Mesothelial cell of epicardium (in vitro differentiated cells): Measurements from ENCODE around the gene LMOD1. TPM values are rescaled to one million over a fixed set of nuclear protein-coding genes. Genes with fewer than 3 reads are reported as not detected.

Source experiments
- DNase-seq, 2 experiments: peaks; one replicate each; pipeline ENCODE4 v3.0.0; 2021; ENCODE audit warnings: low spot score in 2 of 2; ENCODE audit not compliant: unreplicated experiment in 2 of 2
- H3K27ac Mint-ChIP-seq: 2 replicates; pipeline ENCODE4 v1.8.0; 2021; ENCODE audit warnings: mixed read lengths
- H3K27me3 Mint-ChIP-seq: 2 replicates; pipeline ENCODE4 v1.8.0; 2021; ENCODE audit warnings: low read depth, mixed read lengths
- H3K36me3 Mint-ChIP-seq: 2 replicates; pipeline ENCODE4 v1.8.0; 2021; ENCODE audit warnings: mixed read lengths
- H3K4me1 Mint-ChIP-seq: 2 replicates; pipeline ENCODE4 v1.8.0; 2021; ENCODE audit warnings: mixed read lengths
- H3K4me3 Mint-ChIP-seq: 2 replicates; pipeline ENCODE4 v1.8.0; 2021; ENCODE audit warnings: mild to moderate bottlenecking, moderate library complexity, mixed read lengths
- H3K9me3 Mint-ChIP-seq: 2 replicates; pipeline ENCODE4 v1.8.0; 2021; ENCODE audit warnings: mixed read lengths
- CTCF ChIP-seq: fragments of 200-600 bp; sonication (generic); IDR thresholded peaks from one replicate; pipeline ENCODE4 v1.5.0; 2021; ENCODE audit warnings: antibody characterized with exemption; ENCODE audit not compliant: unreplicated experiment
- total RNA-seq: library from RNA; stranded (reverse); gene quantifications from 3 replicates; pipeline ENCODE4 v1.2.1, GENCODE V29; 2021

Gene LMOD1
- total RNA-seq, 1 donor from 2014 or later: 5.4 TPM

DNA sequence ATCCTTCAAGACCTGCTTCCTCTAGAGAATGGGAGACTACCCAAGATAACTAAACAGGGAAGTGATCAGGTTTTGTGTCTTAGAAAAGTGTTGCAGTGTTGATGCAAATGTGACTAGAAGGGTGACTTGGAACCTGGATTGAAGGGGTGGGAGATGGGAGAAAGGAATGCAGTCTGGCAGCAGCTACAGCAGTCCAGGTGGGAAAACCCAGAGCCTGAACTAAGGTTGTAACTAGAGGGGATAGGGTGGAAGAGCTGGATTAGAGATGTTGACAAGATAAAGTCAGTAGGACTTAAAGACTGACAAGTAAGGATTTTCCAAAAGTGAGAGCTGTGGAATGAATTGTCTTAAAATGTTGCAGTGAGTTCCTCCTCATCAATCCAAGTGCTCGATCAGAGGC lies 64.7 kb downstream of the LMOD1 start:
- Mint-ChIP-seq H3K27ac (no peak overlapping the region), H3K27me3 (peaks cover 1% of the 10 kb centered on the region), H3K4me1 (peaks cover 22% of the 10 kb centered on the region), H3K9me3 (no peaks in the 10 kb centered on the region), H3K36me3 (peaks cover 4% of the 10 kb centered on the region), H3K4me3 (no peak overlapping the region)
- no peak for TF ChIP-seq CTCF
- DNase-seq: no peak

DNA sequence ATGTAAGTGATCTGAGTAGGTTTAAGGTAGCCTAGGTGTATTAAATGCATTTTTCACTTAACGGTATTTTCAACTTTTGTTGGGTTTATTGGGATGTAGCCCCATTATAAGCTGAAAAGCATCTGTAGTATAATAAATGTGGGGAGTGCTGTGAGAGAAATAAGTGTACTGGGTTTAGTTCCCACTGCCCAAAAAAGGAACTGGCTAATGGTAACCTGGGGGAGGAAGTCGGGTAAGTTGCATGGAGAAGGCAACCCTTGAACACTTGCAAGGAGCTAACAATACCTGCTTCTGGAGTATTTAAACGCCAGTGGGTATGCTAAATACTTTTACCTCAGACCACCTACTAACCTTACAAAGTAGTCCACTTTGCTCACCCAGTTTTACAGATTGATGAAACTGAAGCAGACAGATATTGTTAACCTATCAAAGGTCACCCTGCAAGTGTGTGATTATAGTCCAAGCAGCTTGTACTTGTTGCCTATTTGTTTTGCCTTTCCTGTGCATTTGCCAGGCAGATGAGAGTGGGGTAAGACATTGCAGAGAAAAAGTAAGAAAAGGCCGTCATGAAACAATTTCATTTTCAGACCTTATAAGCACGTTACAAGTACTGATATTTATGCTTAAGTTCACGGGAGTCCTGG lies 65.3 kb downstream of the LMOD1 start:
- Mint-ChIP-seq H3K4me1 (peaks cover 22% of the 10 kb centered on the region), H3K27me3 (no peaks in the 10 kb centered on the region), H3K9me3 (no peaks in the 10 kb centered on the region), H3K4me3 (no peak overlapping the region), H3K27ac (no peak overlapping the region), H3K36me3 (peaks cover 6% of the 10 kb centered on the region)
- DNase-seq: peak in 1 of 2 experiments; percentile 13
- no peak for TF ChIP-seq CTCF

GRCh38 chr1:201877877-201878401 lies 68.4 kb downstream of the LMOD1 start:
- DNase-seq: no peak
- Mint-ChIP-seq H3K36me3 (peaks cover 21% of the 10 kb centered on the region), H3K27me3 (no peaks in the 10 kb centered on the region), H3K4me1 (peaks cover 20% of the 10 kb centered on the region), H3K9me3 (no peaks in the 10 kb centered on the region), H3K4me3 (no peak overlapping the region), H3K27ac (peak overlapping the region; percentile 79)
- peak; percentile 53 for TF ChIP-seq CTCF

DNA sequence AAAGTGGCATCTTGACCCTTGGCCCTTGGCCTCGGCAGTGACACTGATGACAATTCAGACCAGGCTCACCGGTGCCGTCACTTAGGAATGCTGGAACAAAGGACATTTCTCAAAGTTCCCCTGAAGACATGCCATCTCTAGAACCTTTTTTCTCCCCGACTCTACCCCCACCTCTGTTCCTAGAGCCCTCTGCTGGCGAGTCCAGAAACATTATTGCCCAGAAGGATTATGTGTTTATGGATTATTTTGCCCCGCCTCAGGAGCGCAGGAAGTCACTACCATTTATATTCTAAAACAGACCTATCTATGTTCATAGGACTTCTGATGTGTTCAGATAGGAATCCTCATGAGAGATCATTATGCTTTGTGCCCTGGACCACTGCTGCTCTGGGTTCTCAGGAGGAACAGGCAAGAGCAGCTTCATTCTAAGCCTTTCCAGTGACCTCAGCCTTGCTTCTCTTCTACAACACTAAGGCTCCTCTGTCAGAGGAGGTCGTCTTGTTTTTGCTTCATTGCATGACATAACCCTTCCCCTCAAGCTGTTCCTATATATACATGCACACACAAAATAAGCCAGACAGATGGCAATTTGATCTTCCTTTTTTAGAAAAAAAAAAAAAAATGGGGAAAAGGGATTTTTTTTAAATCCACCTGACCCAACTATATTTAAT lies 70.1 kb downstream of the LMOD1 start:
- Mint-ChIP-seq H3K4me1 (peaks cover 15% of the 10 kb centered on the region), H3K9me3 (no peaks in the 10 kb centered on the region), H3K27me3 (no peaks in the 10 kb centered on the region), H3K36me3 (peaks cover 34% of the 10 kb centered on the region), H3K27ac (no peak overlapping the region), H3K4me3 (no peak overlapping the region)
- peak; percentile 20 for TF ChIP-seq CTCF
- no peak for DNase-seq

DNA sequence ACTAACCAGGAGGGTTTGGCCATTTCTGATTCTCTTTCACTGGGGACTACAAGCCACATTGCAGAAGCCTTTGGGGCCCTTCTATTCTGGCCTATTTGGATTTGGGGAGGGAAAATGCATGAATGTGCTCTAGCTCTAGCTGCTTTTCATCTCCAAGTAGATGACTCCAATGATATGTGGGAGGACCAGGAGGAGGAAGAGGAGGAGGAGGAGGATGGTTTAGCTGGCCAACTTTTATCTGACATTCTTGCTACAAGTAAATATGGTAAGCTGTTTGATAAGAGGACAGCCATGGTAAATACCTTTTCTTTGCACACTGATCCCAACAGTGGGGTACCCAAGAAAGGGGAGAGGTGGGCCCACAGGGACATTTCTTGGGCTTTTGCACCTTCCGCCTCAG lies 71.7 kb downstream of the LMOD1 start:
- no peak overlapping the region for H3K4me3 Mint-ChIP-seq
- no peak for DNase-seq
- peaks cover 47% of the 10 kb centered on the region for H3K36me3 Mint-ChIP-seq
- H3K4me1 Mint-ChIP-seq: peaks cover 15% of the 10 kb centered on the region
- no peak for TF ChIP-seq CTCF
- no peaks in the 10 kb centered on the region for H3K27me3 Mint-ChIP-seq
- no peak overlapping the region for H3K27ac Mint-ChIP-seq
- H3K9me3 Mint-ChIP-seq: no peaks in the 10 kb centered on the region
